HepG2 (cell line): Measurements from ENCODE around the gene FANCE. TPM values are rescaled to one million over a fixed set of nuclear protein-coding genes. Genes with fewer than 3 reads are reported as not detected.

Experiments
- CREB1 ChIP-seq, 2 experiments: fragments of 450-650 bp in 1 of 2; IDR thresholded peaks; 2 replicates each; pipeline ENCODE4 v1.6.1; 2016 to 2017; ENCODE audit warnings: control low read depth in 1 of 2, mild to moderate bottlenecking in 1 of 2, missing compliant biosample characterization in 1 of 2, missing genetic modification characterization in 1 of 2
- ETV5 ChIP-seq: IDR thresholded peaks from 2 replicates; pipeline ENCODE4 v1.6.1; 2018; ENCODE audit warnings: missing biosample characterization, missing genetic modification reagents, inconsistent platforms, borderline replicate concordance
- HHEX ChIP-seq: IDR thresholded peaks from 2 replicates; pipeline ENCODE4 v1.6.1; 2016; ENCODE audit warnings: control low read depth
- THRA ChIP-seq: sonication (generic); formaldehyde crosslinking; IDR thresholded peaks from 2 replicates; pipeline ENCODE4 v1.4.0; 2020; ENCODE audit warnings: missing genetic modification reagents, borderline replicate concordance
- ZMYM3 ChIP-seq: sonication (generic); formaldehyde crosslinking; IDR thresholded peaks from 2 replicates; pipeline ENCODE4 v1.5.1; 2020; ENCODE audit warnings: mild to moderate bottlenecking, missing genetic modification reagents
- ZNF18 ChIP-seq: sonication (generic); formaldehyde crosslinking; IDR thresholded peaks from 2 replicates; pipeline ENCODE4 v1.8.0; 2022; ENCODE audit warnings: mild to moderate bottlenecking, missing genetic modification reagents; ENCODE audit not compliant: insufficient replicate concordance
- ZNF281 ChIP-seq: sonication (generic); formaldehyde crosslinking; IDR thresholded peaks from 2 replicates; pipeline ENCODE4 v1.4.0; 2020; ENCODE audit warnings: missing genetic modification reagents, borderline replicate concordance
- ZNF350 ChIP-seq: sonication (generic); formaldehyde crosslinking; IDR thresholded peaks from 2 replicates; pipeline ENCODE4 v1.4.0; 2020; ENCODE audit warnings: mild to moderate bottlenecking, low read depth, missing genetic modification reagents, borderline replicate concordance
- ZNF367 ChIP-seq: sonication (generic); formaldehyde crosslinking; IDR thresholded peaks from 2 replicates; pipeline ENCODE4 v1.4.0; 2020; ENCODE audit warnings: missing genetic modification reagents, borderline replicate concordance
- ZNF576 ChIP-seq: sonication (generic); formaldehyde crosslinking; IDR thresholded peaks from 2 replicates; pipeline ENCODE4 v1.4.0; 2020; ENCODE audit warnings: mild to moderate bottlenecking, missing genetic modification reagents
- polyA plus RNA-seq, 8 experiments: library from polyadenylated mRNA; depleted of rRNA in 3 of 8; stranded (reverse) in 7 of 8; unstranded in 1 of 8; fragments of >200 nt; fragmentation: Illumina TruSeq in 4 of 8; extraction: Trizol in 4 of 8; gene quantifications; 2 replicates each; pipeline versions ENCODE4 v1.2.1 to v1.2.3, GENCODE V29; 2011 to 2016; ENCODE audit warnings: low read depth in 4 of 8, missing spikeins in 1 of 8, mixed read lengths in 1 of 8; ENCODE audit not compliant: insufficient read depth in 1 of 8
- total RNA-seq, 5 experiments: library from RNA; depleted of rRNA; stranded (reverse); fragments of >200 nt; fragmentation: Illumina TruSeq; extraction: Trizol; gene quantifications; 2 replicates each; pipeline ENCODE4 v1.2.3, GENCODE V29; 2016; ENCODE audit warnings: low read depth in 1 of 5

FANCE gene
- total and polyA plus RNA-seq, 2 of the 13 experiments (the other 11 are each of a cell fraction or from before 2014, with no cell fraction given), result 7.1 to 11.2 TPM

- TF ChIP-seq ZNF18 (CRISPR knock-in tag) (no peak), ZNF367 (no peak), THRA (CRISPR knock-in tag) (peak; percentile 92), ZNF576 (CRISPR knock-in tag) (no peak), ZNF350 (CRISPR knock-in tag) (peak; percentile 91; the same call in 1 of the 2 replicates), ETV5 (CRISPR knock-in tag) (peak; percentile 78; the same call in 1 of the 2 replicates), ZMYM3 (CRISPR knock-in tag) (peak; percentile 15; the same call in 1 of the 2 replicates), CREB1 (IDR thresholded peaks at IDR 0.05) (peak; percentile 87), CREB1 (CRISPR knock-in tag; IDR thresholded peaks at IDR 0.05) (peak; percentile 84), HHEX (peak; percentile 99), ZNF281 (CRISPR knock-in tag) (peak; percentile 63; the same call in 1 of the 2 replicates)
These were observed 36.9 kb upstream of the FANCE start (continued) for GRCh38 chr6:35415065-35415891.
